AG09319 (cell line): ENCODE results near the gene RELA.
A peak's percentile ranks its signal among the peaks of the same experiment; 100 is the strongest.

Experiments used
- DNase-seq: peaks from one replicate; pipeline ENCODE4 v3.0.0-alpha.2; 2010; ENCODE audit warnings: low read depth; ENCODE audit errors: extremely low read depth
- TF ChIP-seq, protein P1 (sequence below): IDR thresholded peaks from 2 replicates; pipeline ENCODE4 v1.5.1; 2011; ENCODE audit warnings: low read depth, mild to moderate bottlenecking, inconsistent platforms, low read length, moderate library complexity

The RELA gene

DNA sequence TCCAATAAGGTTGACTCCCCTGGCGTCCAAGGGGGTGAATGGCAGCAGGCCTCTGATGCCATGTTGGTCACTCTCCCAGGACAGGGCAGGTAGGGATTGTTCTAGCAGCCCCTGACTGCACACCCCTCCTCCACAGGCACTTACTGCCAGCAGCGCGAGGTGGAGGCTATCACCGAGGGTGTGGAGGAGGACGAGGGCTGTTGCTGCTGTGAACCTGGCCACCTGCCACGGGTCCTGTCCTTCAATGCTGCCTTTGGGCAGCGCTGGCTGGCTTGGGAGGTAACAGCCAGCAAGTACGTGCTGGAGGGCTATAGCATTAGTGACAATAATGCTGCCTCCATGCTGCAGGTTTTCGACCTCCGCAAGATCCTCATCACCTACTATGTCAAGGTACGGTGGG, 32.5 kb downstream of the RELA start:
- TF ChIP-seq, protein P1, sequence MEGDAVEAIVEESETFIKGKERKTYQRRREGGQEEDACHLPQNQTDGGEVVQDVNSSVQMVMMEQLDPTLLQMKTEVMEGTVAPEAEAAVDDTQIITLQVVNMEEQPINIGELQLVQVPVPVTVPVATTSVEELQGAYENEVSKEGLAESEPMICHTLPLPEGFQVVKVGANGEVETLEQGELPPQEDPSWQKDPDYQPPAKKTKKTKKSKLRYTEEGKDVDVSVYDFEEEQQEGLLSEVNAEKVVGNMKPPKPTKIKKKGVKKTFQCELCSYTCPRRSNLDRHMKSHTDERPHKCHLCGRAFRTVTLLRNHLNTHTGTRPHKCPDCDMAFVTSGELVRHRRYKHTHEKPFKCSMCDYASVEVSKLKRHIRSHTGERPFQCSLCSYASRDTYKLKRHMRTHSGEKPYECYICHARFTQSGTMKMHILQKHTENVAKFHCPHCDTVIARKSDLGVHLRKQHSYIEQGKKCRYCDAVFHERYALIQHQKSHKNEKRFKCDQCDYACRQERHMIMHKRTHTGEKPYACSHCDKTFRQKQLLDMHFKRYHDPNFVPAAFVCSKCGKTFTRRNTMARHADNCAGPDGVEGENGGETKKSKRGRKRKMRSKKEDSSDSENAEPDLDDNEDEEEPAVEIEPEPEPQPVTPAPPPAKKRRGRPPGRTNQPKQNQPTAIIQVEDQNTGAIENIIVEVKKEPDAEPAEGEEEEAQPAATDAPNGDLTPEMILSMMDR, result no peak
- no peak for DNase-seq

DNA sequence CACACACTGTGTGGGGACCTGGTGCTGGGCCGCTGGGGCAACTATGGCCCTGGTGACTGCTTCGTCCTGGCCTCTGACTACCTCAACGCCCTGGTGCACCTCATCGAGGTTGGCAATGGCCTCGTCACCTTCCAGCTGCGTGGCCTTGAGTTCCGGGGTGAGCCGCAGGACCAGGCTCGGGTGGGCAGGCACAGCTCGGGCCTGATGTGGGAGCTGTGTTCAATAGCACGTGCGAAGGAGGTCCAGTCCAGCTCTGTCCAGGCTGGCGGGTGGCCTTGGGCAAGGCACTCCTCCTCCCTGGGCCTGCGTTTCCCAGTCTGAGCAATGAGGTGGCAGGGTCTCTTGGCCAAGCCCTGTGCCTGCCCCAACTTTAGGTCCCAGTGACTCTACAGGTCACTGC, 33.1 kb downstream of the RELA start:
- no peak for DNase-seq
- TF ChIP-seq, protein P1, result no peak

DNA sequence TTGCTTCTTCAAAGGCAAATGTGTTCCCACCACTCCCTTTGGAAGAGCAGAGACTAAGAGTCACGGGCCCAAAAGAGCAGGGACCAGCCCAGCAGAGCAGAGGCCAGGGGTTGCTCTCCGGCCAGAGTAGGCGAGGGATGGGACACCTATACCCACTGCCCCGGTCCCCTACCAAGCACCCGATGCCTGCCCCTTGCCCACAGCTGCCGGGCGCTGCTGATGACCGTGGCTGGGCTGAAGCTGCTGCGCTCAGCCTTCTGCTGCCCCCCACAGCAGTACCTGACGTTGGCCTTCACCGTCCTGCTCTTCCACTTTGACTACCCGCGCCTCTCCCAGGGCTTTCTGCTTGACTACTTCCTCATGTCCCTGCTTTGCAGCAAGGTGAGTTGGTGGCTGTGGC, 35.5 kb downstream of the RELA start:
- DNase-seq, result no peak
- TF ChIP-seq, protein P1, result no peak

DNA sequence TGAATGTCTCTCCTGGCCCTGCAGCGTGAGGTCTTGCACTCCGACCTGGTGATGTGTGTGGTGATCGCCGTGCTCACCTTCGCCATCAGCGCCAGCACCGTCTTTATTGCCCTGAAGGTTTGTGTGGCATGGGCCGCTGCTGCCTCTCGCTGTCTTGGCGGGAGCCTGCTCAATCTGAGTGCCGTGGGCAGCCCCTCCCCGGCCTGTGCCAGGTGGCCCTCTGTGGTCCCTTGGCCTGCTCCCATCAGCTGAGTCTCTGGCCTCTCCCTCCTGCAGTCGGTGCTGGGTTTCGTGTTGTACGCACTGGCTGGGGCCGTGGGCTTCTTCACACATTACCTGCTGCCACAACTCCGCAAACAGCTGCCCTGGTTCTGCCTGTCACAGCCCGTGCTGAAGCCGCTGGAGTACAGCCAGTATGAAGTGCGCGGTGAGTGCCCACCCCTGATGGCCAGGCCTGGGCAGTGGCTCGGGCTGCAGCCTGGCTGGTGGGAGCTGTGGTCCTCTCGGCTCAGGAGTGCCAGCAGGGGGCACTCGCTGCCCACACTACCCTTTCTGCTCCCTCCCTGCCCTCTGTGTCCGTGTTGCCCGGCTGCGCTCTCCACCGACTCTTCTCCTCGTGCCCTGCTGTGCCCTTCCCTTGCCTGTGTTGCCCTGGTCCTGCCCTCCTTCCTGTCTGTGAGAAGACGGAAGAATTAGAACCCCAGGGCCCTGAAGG, 36.9 kb downstream of the RELA start:
- DNase-seq, result no peak
- TF ChIP-seq, protein P1, result peak; percentile 50

DNA sequence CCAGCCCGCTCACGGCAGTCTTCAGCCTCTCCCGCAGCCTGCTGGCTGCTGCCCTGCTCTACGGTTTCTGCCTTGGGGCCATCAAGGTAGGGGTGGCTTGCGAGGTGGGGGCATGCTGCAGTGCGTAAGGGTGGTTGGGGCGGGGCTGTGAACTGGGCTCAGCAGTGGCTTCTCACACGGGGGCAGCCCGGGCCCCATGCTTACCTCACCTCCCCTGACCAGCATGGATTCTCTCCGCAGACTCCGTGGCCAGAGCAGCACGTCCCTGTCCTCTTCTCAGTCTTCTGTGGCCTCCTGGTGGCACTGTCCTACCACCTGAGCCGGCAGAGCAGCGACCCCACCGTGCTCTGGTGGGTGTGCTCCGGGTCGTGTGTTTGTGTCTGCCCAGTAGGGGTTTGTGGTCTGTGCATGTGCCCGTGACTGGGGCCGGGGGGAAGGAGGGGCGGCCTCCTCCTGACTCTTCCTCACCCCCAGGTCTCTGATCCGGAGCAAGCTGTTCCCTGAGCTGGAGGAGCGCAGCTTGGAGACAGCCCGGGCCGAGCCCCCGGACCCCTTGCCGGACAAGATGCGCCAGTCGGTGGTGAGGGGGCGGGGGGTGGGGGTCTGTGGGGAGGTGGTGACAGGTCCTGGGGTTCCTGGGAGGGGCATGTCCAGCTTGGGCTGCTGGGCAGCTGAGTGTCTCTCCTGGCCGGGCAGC, 37.6 kb downstream of the RELA start:
- TF ChIP-seq, protein P1, result no peak
- no peak for DNase-seq

DNA sequence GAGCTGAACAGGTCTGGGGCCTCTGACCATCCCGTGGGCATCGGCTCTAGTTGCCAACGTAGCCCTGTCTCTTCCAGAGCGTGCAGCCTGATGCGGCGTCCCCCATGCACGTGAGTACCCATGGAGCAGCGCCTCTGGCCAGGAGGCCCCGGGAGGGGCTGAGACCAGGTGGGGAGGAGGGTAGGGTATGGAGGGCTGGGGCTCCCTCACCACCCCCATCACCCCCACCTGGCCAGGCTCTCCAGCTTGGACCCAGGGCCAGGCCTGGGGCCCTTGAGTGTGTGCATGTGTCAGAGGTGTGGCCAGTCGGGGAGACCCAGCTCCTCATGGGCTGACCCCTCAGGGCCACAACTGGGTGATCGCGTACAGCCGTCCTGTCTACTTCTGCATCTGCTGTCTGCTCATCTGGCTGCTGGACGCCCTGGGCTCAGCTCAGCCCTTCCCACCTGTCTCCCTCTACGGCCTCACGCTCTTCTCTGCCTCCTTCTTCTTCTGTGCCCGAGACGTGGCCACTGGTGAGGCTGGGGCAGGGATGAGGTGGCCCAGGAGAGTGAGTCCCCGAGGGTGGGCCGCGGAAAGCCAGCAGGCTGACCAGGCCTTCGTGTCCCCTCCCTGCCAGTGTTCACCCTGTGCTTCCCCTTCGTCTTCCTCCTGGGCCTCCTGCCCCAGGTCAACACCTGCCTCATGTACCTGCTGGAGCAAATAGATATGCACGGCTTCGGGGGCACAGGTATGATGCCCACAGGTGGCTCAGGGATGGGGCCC, 38.7 kb downstream of the RELA start:
- DNase-seq, result no peak
- TF ChIP-seq, protein P1, result no peak

DNA sequence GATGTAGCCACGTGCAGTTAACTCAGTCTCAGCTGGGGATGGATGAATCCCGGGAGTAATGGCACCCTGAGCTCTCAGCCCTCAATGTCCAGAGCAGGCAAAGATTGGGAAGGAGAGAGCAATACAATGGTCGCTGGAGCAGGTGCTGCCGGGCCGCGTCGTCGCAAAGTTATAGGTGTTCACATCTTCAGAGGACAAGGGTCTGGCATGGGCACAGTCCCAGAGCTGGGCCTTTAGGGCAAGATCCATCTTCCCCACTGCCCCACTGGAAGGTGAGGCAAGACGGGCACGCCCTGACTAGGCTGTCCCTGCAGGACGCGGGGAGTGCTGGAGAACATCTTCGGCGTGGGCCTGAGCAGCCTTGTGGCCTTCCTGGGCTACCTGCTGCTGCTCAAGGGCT, 39.5 kb downstream of the RELA start:
- no peak for DNase-seq
- TF ChIP-seq, protein P1, result no peak
